Neural crest cell (in vitro differentiated cells): Measurements from ENCODE around the gene TMEM26. TPM values are rescaled to one million over a fixed set of nuclear protein-coding genes. Genes with fewer than 3 reads are reported as not detected.

Experiments used
- total RNA-seq: library from RNA; stranded (reverse); gene quantifications from 2 replicates; pipeline ENCODE4 v1.2.1, GENCODE V29; 2021

Gene TMEM26
- total RNA-seq, 1 donor from 2014 or later, result 0.05 TPM

Other genes starting within 250 kb of the TMEM26 start
- 0.30 TPM in 1 of 2 replicates, not detected in the other for gene CABCOCO1, start 209.5 kb upstream of the TMEM26 start, total RNA-seq